ENCODE data around the gene ANKRD1.
"Not testable (repeated sequence)": the region's sequence is repeated elsewhere in the genome, so short reads cannot be mapped to it uniquely, and the experiment has no call there.

Gene ANKRD1

GRCh38 chr10:90958781-90959180 lies 37.9 kb upstream of the ANKRD1 start:
- DNase-seq (ENCODE audit: extremely low read depth, insufficient read length), result no peak
- TF ChIP-seq CTCF (IDR thresholded peaks at IDR 0.05; ENCODE audit: insufficient read depth, low read length, poor library complexity, severe bottlenecking), result no peak
- Histone ChIP-seq H3K4me3 (replicated peaks; ENCODE audit: low read depth, low read length) (no peak overlapping the region), H3K27me3 (replicated peaks; ENCODE audit: control insufficient read depth, insufficient read depth, low read length) (no peaks in the 10 kb centered on the region), H3K36me3 (ENCODE audit: control insufficient read depth, insufficient read depth, low read length) (no peaks in the 10 kb centered on the region)

- TF ChIP-seq CTCF (IDR thresholded peaks at IDR 0.05; ENCODE audit: insufficient read depth, low read length, poor library complexity, severe bottlenecking), result no peak
- Histone ChIP-seq H3K27me3 (replicated peaks; ENCODE audit: control insufficient read depth, insufficient read depth, low read length) (no peaks in the 10 kb centered on the region), H3K36me3 (ENCODE audit: control insufficient read depth, insufficient read depth, low read length) (no peaks in the 10 kb centered on the region), H3K4me3 (replicated peaks; ENCODE audit: low read depth, low read length) (no peak overlapping the region)
- DNase-seq (ENCODE audit: extremely low read depth, insufficient read length), result peak; percentile 19
Observed at GRCh38 chr10:90947030-90947960, 26.4 kb upstream of the ANKRD1 start.

- DNase-seq (ENCODE audit: extremely low read depth, insufficient read length), result no peak
- Histone ChIP-seq H3K36me3 (ENCODE audit: control insufficient read depth, insufficient read depth, low read length) (no peaks in the 10 kb centered on the region), H3K27me3 (replicated peaks; ENCODE audit: control insufficient read depth, insufficient read depth, low read length) (no peaks in the 10 kb centered on the region), H3K4me3 (replicated peaks; ENCODE audit: low read depth, low read length) (no peak overlapping the region)
- TF ChIP-seq CTCF (IDR thresholded peaks at IDR 0.05; ENCODE audit: insufficient read depth, low read length, poor library complexity, severe bottlenecking), result no peak
Observed at GRCh38 chr10:90945491-90946070, 24.7 kb upstream of the ANKRD1 start.

- no peak for DNase-seq (ENCODE audit: extremely low read depth, insufficient read length)
- TF ChIP-seq CTCF (IDR thresholded peaks at IDR 0.05; ENCODE audit: insufficient read depth, low read length, poor library complexity, severe bottlenecking), result no peak
- H3K4me3 ChIP-seq (replicated peaks; ENCODE audit: low read depth, low read length), result no peak overlapping the region
- H3K36me3 ChIP-seq (ENCODE audit: control insufficient read depth, insufficient read depth, low read length), result no peaks in the 10 kb centered on the region
- H3K27me3 ChIP-seq (replicated peaks; ENCODE audit: control insufficient read depth, insufficient read depth, low read length), result no peaks in the 10 kb centered on the region
Observed at GRCh38 chr10:90944749-90945148, 23.9 kb upstream of the ANKRD1 start.

- DNase-seq (ENCODE audit: extremely low read depth, insufficient read length); H3K27me3 ChIP-seq (replicated peaks; ENCODE audit: control insufficient read depth, insufficient read depth, low read length); H3K36me3 ChIP-seq (ENCODE audit: control insufficient read depth, insufficient read depth, low read length); H3K4me3 ChIP-seq (replicated peaks; ENCODE audit: low read depth, low read length): not testable (repeated sequence)
Observed at GRCh38 chr10:90942980-90943379, 22.1 kb upstream of the ANKRD1 start.

- Histone ChIP-seq H3K27me3 (replicated peaks; ENCODE audit: control insufficient read depth, insufficient read depth, low read length) (no peaks in the 10 kb centered on the region), H3K36me3 (ENCODE audit: control insufficient read depth, insufficient read depth, low read length) (no peaks in the 10 kb centered on the region), H3K4me3 (replicated peaks; ENCODE audit: low read depth, low read length) (no peak overlapping the region)
- no peak for TF ChIP-seq CTCF (IDR thresholded peaks at IDR 0.05; ENCODE audit: insufficient read depth, low read length, poor library complexity, severe bottlenecking)
- no peak for DNase-seq (ENCODE audit: extremely low read depth, insufficient read length)
Observed at GRCh38 chr10:90939648-90940047, 18.8 kb upstream of the ANKRD1 start.
